Omental fat pad (tissue), 4 donors: Measurements from ENCODE around the gene SVOP. TPM values are rescaled to one million over a fixed set of nuclear protein-coding genes. Genes with fewer than 3 reads are reported as not detected.

ENCODE experiments used
- ATAC-seq: fragments of 150-250 bp; one replicate; pipeline ENCODE4 v1.9.1; 2016; ENCODE audit warnings: mild to moderate bottlenecking, moderate library complexity; ENCODE audit not compliant: low FRiP score
- DNase-seq: peaks from one replicate; pipeline ENCODE4 v3.0.0-alpha.2; 2019; ENCODE audit warnings: low spot score
- total RNA-seq, 4 donors: library from RNA; depleted of rRNA; stranded (reverse); fragments of >200 nt; gene quantifications; one replicate each; pipeline ENCODE4 v1.1.0, GENCODE V29; 2016
- TF ChIP-seq, protein P1 (sequence below), 3 donors: fragments of 450-650 bp; IDR thresholded peaks; one replicate each; pipeline ENCODE4 v1.5.1; 2016 to 2017; ENCODE audit warnings: antibody characterized with exemption in 3 of 3, mild to moderate bottlenecking in 3 of 3, moderate library complexity in 2 of 3

SVOP gene, protein sequence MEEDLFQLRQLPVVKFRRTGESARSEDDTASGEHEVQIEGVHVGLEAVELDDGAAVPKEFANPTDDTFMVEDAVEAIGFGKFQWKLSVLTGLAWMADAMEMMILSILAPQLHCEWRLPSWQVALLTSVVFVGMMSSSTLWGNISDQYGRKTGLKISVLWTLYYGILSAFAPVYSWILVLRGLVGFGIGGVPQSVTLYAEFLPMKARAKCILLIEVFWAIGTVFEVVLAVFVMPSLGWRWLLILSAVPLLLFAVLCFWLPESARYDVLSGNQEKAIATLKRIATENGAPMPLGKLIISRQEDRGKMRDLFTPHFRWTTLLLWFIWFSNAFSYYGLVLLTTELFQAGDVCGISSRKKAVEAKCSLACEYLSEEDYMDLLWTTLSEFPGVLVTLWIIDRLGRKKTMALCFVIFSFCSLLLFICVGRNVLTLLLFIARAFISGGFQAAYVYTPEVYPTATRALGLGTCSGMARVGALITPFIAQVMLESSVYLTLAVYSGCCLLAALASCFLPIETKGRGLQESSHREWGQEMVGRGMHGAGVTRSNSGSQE
- total RNA-seq, result not detected

DNA sequence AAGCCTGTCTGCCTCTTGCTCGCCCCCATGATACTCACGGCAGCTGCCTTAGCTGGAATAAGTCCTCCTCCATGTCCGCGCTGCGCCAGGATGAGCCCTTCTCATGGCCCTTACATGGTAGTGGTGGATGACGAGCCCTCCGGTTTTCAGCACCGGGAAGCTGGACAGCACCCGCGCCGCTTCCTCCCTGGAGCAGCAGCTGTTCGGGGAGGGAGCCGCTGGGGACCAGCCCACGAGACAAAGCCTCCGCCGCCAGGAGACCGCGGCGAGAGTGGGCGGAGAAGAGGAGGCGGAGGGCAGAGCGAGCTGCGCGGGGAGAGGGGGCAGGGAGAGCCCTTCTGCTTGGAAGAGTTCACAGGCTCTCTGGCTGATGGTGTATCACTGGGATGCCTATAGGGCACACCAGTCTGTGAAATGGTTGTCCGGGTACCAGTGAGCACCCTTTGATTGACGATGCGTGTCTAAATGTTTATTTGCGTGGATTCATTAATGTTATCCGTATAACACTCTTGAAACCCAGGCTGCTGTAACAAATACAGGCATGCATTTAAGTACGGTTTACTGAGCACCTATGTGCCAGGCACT is at the start of gene SVOP:
Gene SVOP, minus strand, starts transcription at position 273 of the 585 bp plus-strand sequence. Its CDS starts 200 bp downstream, at position 73.
- DNase-seq (peak; percentile 39), ATAC-seq (no peak)
- TF ChIP-seq, protein P1, sequence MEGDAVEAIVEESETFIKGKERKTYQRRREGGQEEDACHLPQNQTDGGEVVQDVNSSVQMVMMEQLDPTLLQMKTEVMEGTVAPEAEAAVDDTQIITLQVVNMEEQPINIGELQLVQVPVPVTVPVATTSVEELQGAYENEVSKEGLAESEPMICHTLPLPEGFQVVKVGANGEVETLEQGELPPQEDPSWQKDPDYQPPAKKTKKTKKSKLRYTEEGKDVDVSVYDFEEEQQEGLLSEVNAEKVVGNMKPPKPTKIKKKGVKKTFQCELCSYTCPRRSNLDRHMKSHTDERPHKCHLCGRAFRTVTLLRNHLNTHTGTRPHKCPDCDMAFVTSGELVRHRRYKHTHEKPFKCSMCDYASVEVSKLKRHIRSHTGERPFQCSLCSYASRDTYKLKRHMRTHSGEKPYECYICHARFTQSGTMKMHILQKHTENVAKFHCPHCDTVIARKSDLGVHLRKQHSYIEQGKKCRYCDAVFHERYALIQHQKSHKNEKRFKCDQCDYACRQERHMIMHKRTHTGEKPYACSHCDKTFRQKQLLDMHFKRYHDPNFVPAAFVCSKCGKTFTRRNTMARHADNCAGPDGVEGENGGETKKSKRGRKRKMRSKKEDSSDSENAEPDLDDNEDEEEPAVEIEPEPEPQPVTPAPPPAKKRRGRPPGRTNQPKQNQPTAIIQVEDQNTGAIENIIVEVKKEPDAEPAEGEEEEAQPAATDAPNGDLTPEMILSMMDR (IDR thresholded peaks at IDR 0.05), result no peak

DNA sequence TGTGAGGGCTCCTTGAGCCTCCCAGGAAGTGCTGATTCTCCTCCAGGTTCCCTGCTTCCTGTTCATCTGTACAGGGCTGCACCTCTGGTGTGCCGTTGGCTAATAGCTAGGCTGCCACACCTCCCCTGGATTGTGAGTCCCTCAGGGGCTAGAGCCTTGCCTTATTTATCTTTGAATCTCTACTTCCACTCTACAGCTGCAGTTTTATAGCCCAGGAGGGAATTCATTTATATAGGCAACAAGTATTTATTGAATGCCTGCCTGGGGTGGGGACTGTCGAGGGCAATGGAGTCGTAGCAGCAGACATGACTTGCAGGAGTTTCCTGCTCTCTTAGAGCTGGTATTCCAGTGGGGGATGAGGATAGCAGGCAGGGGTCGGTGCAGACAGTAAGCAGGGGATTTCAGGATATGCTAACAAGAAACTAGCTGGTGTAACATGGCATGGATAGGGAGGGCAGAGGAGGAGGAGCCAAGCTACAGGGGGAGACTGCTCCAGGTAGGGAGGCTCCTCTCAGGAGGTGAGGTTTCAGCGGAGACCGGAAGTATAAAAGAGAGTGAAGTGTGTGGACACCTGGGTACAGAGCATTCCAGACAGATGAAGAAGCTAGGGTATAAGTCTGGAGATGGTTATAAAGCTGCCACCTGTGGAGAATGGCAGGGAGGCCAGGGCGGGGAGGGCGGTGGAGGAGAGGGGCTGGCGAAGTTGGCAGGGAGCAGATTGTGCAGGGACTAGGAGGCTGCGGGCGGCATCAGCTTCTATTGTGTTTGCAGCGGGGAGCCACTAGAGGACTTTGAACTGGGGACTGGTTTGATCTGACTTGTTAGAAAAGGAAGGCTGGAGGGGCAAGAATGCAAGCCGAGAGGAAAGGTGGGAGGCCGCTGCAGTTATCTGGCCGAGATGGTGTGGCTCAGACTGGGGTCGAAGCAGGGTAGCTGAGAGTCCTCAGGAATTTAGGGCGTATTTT is 48.7 kb upstream of the SVOP start:
- DNase-seq (no peak), ATAC-seq (no peak)
- TF ChIP-seq, protein P1 (IDR thresholded peaks at IDR 0.05), result no peak

DNA sequence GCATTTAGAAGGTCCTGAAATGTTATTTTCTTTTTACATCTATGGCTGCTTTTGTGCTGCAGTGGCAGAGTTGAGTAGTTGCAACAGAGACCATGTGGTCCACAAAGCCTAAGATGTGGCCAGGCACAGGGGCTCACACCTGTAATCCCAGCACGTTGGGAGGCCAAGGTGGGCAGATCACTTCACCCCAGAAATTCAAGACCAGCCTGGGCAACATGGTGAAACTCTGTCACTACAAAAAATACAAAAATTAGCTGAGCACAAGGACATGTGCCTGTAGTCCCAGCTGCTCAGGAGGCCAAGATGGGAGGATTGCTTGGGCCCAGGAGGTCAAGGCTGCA is 45.0 kb upstream of the SVOP start:
- no peak for DNase-seq
- TF ChIP-seq, protein P1 (IDR thresholded peaks at IDR 0.05), result no peak
- no peak for ATAC-seq

DNA sequence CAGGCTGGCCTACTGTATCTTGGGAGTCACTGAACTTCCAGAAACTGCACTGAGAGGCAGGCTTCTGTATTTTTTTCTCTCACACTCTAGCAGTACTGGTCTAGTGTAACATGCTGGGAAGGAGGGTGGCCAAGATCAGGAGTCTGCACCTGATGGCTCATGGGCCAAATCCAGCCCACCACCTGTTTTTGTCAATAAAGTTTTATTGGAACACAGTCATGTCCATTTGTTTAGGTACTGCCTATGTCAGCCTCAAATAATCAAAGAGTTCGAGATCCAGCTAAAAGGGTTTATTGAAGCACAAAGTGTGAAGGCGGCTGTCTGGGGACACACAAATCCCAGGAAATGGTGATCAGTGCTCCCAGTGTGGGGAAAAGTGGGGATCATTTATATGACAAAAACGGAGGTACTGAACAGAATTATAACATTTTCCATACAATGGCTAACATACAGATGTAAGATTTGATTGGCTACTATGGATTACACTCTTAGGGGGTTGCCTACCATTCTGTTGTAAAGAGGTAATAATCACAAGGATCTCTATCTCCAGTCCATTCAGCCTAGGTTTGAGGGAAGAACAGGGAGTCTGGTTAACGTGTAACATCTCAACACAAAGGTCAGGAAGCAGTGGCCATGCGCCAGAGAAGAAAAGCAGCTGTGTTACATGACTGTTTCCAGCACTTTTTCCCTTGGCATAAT is 44.4 kb upstream of the SVOP start:
- ATAC-seq, result no peak
- DNase-seq, result no peak
- TF ChIP-seq, protein P1 (IDR thresholded peaks at IDR 0.05), result no peak

DNA sequence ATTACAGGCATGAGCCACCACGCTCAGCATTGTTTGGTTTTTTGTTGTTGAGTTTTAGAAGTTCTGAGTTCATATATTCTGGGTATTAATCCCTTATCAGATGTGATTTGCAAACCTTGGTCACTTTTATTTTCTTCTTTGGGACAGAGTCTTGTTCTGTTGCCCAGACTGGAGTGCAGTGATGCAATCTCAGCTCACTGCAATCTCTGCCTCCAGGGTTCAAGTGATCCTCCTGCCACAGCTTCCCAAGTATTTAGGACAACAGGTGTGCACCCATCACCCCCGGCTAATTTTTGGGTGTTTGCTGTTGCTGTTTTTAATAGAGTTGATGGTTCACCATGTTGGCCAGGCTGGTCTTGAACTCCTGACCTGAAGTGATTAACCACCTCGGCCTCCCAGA is 43.3 kb upstream of the SVOP start:
- TF ChIP-seq, protein P1 (IDR thresholded peaks at IDR 0.05), result no peak
- no peak for ATAC-seq
- no peak for DNase-seq

DNA sequence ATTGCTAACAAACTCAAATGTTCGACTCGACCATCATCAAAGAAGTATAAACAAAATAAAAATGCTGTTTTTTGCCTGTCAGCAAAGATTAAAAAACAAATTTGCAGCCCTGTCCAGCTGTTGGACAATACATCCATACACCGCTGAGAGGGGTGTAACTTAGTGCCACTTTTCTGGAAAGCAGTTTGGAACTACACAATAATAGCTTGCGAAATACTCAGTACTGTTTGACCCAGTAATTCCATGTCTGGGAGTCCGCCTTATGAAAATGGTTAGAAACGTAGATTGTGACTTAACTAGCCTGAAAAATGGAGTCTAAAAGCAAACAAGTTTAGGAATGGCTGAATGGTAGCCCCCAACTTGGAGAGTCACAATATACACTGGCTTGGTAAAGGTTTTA is 37.9 kb upstream of the SVOP start:
- no peak for DNase-seq
- TF ChIP-seq, protein P1 (IDR thresholded peaks at IDR 0.05), result no peak
- ATAC-seq, result no peak
